ENCODE measurements around the gene ASGR2. TPM values are rescaled to one million over a fixed set of nuclear protein-coding genes. Genes with fewer than 3 reads are reported as not detected.

ASGR2 gene
- total RNA-seq, 4 donors from 2014 or later = 3.4 to 11.8 (median 6.8) TPM

DNA sequence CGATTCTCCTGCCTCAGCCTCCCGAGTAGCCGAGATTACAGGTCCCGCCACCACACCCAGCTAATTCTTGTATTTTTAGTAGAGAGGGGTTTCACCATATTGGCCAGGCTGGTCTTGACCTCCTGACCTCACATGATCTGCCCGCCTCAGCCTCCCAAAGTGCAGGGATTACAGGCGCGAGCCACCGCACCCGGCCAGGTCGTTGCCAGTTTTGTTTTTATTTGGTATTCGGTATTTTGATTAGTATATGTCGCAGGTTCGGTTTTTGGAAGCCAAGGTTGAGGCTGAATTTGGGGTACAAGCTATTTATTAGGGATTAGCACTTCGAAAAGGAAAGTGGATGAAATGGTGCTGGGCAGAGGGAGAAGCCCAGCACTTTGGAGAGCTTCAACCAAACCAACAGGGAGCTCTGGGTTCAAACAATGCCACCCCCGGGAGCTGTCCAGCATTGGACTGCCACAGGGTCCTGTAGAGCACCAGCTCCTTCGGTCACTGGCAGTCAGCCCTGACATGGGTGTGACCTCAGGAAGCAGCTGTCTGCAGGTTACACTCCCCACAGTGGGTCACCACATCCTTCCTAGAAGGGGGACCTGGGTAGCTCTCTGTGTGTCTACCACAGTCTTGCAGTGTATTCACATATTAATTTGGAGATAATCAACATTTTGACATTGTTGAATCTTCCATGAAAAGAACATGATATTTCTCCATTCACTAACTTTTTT lies 33.1 kb downstream of the ASGR2 start:
- 83% methylated on average over 16 of the region's 16 CpGs for WGBS
- TF ChIP-seq EP300 (IDR thresholded peaks at IDR 0.05) (no peak), POLR2AphosphoS5 (IDR thresholded peaks at IDR 0.05) (no peak), POLR2A (IDR thresholded peaks at IDR 0.05) (no peak)
- TF ChIP-seq, protein P1, sequence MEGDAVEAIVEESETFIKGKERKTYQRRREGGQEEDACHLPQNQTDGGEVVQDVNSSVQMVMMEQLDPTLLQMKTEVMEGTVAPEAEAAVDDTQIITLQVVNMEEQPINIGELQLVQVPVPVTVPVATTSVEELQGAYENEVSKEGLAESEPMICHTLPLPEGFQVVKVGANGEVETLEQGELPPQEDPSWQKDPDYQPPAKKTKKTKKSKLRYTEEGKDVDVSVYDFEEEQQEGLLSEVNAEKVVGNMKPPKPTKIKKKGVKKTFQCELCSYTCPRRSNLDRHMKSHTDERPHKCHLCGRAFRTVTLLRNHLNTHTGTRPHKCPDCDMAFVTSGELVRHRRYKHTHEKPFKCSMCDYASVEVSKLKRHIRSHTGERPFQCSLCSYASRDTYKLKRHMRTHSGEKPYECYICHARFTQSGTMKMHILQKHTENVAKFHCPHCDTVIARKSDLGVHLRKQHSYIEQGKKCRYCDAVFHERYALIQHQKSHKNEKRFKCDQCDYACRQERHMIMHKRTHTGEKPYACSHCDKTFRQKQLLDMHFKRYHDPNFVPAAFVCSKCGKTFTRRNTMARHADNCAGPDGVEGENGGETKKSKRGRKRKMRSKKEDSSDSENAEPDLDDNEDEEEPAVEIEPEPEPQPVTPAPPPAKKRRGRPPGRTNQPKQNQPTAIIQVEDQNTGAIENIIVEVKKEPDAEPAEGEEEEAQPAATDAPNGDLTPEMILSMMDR (IDR thresholded peaks at IDR 0.05) = no peak
- Histone ChIP-seq H3K27ac (no peak overlapping the region), H3K9me3 (no peaks in the 10 kb centered on the region), H3K4me1 (peaks cover 3% of the 10 kb centered on the region), H3K4me3 (no peak overlapping the region), H3K27me3 (peaks cover 2% of the 10 kb centered on the region), H3K36me3 (no peaks in the 10 kb centered on the region)
- no peak for DNase-seq (ENCODE audit: low spot score in 2 of 2)

DNA sequence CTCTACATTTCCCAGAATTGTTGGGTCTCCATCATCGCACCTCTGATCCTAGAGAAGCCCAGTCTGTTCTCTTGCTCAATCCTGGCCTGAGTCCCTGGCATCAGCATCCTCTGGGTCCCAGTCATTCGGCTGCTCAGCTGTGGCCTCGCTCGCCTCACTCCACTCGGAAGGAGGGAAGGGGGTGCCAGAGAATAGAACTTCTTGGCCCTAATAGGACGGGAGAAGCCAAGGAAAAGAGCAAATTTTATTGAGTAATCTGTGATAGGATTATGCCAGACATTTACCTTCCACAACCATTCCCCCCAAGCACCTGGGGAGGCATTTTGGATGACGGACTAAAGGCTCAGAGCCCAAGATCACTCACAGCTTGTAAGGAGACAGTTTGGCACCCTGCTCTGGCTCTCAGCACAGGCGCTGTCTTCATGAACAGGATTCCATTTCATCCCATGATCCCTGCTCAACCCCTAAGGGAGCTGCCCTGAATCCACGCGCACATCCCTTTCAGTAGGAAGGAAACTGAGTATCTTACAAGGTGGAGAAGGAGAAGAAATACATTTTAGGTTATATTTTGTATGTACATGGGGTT lies 34.1 kb downstream of the ASGR2 start:
- no peak for DNase-seq (ENCODE audit: low spot score in 2 of 2)
- no peak overlapping the region for H3K27ac ChIP-seq
- H3K4me1 ChIP-seq = peaks cover 3% of the 10 kb centered on the region
- no peak for TF ChIP-seq POLR2A (IDR thresholded peaks at IDR 0.05)
- TF ChIP-seq POLR2AphosphoS5 (IDR thresholded peaks at IDR 0.05) = no peak
- TF ChIP-seq EP300 (IDR thresholded peaks at IDR 0.05) = no peak
- TF ChIP-seq, protein P1 (IDR thresholded peaks at IDR 0.05) = no peak
- WGBS = 47% methylated on average over 10 of the region's 10 CpGs
- H3K9me3 ChIP-seq = no peaks in the 10 kb centered on the region
- H3K27me3 ChIP-seq = peaks cover 2% of the 10 kb centered on the region
- H3K4me3 ChIP-seq = no peak overlapping the region
- H3K36me3 ChIP-seq = no peaks in the 10 kb centered on the region

GRCh38 chr17:7079581-7080455 lies 34.8 kb downstream of the ASGR2 start, which contains the start of gene CLEC10A:
Gene CLEC10A, minus strand, starts transcription at chr17:7080251. Its CDS starts 1,439 bp downstream, at chr17:7078812.
- 74% methylated on average over 15 of the region's 15 CpGs for WGBS
- no peak for DNase-seq (ENCODE audit: low spot score in 2 of 2)
- no peak within 1 kb of the TSS for H3K27ac ChIP-seq

DNA sequence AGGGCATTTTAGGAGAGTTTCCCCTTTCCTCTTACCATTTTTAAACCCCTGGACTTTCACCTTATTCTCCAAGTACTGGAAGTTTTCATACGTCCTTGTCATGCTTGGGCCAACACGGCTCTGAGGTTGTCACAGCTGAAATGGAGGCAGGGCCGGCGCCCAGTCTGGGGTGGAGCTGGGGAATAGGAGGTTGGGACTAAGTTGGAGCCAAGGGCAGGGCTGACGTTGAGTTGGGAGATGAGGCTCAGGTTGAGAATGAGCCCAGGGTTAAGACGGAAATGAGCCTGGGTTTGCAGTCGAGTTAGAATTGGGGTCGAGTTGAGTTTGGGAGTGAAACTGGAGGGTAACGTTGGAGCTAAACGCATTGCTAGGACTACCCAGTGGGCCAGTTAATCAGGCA lies 35.9 kb downstream of the ASGR2 start:
- no peak overlapping the region for H3K4me3 ChIP-seq
- H3K9me3 ChIP-seq = no peaks in the 10 kb centered on the region
- 82% methylated on average over 10 of the region's 10 CpGs for WGBS

More at GRCh38 chr17:7079581-7080455, 34.8 kb downstream of the ASGR2 start, which contains the start of gene CLEC10A:
- Histone ChIP-seq H3K9me3 (no peaks in the 10 kb centered on the region), H3K36me3 (no peaks in the 10 kb centered on the region), H3K27me3 (peaks cover 2% of the 10 kb centered on the region), H3K4me1 (peaks cover 3% of the 10 kb centered on the region), H3K4me3 (peak within 1 kb of the TSS; percentile 17)
- TF ChIP-seq POLR2A (IDR thresholded peaks at IDR 0.05) = no peak
- TF ChIP-seq, protein P1 (IDR thresholded peaks at IDR 0.05) = no peak
- no peak for TF ChIP-seq POLR2AphosphoS5 (IDR thresholded peaks at IDR 0.05)
- no peak for TF ChIP-seq EP300 (IDR thresholded peaks at IDR 0.05)

More for the DNA sequence above, 35.9 kb downstream of the ASGR2 start:
- H3K36me3 ChIP-seq = no peaks in the 10 kb centered on the region
- DNase-seq (ENCODE audit: low spot score in 2 of 2) = no peak
- no peak for TF ChIP-seq POLR2AphosphoS5 (IDR thresholded peaks at IDR 0.05)
- TF ChIP-seq POLR2A (IDR thresholded peaks at IDR 0.05) = no peak
- no peak for TF ChIP-seq EP300 (IDR thresholded peaks at IDR 0.05)
- TF ChIP-seq, protein P1 (IDR thresholded peaks at IDR 0.05) = no peak
- no peak overlapping the region for H3K27ac ChIP-seq
- peaks cover 3% of the 10 kb centered on the region for H3K4me1 ChIP-seq
- H3K27me3 ChIP-seq = peaks cover 2% of the 10 kb centered on the region
